OCI-LY7 (cell line): ENCODE data around the gene C15orf40.

Experiments
- CTCF ChIP-seq: fragments of 200-600 bp; sonication (generic); conservative IDR thresholded peaks from 2 replicates; pipeline ENCODE4 v1.5.1; 2014; ENCODE audit warnings: mild to moderate bottlenecking, antibody characterized with exemption, low read length, moderate library complexity, mixed read lengths
- EZH2phosphoT487 ChIP-seq: fragments of 200-600 bp; sonication (generic); IDR thresholded peaks from 2 replicates; pipeline ENCODE4 v1.6.1; 2018; ENCODE audit warnings: low read depth, borderline replicate concordance, mild to moderate bottlenecking, mixed run types, antibody characterized with exemption, low read length, moderate library complexity, mixed read lengths

DNA sequence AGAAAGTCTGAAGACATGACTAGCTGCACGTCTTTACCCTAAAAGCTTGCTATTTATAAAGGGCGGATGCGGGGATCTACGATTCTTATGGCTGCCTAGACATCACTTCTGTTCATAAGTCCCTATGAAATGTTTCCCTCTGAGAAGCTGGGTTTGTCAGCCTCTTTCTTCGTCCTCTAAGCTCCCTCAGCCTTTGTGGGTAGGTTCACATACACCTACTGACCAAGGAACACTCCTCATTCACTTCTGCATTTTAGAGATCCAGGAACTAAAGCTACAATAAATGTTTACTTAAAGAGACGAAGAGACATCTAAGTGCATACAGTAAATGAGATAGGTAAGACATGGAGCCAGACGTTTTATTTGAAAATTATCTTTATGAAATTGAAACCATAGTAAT lies 42.1 kb downstream of the C15orf40 start:
- TF ChIP-seq CTCF: no peak
- TF ChIP-seq EZH2phosphoT487: no peak
